HEK293 (cell line): Measurements from ENCODE around the gene DNTTIP2.

ENCODE experiments used
- GLIS2 ChIP-seq: fragments of 450-650 bp; formaldehyde crosslinking; IDR thresholded peaks from 2 replicates; pipeline ENCODE4 v1.5.1; 2016; ENCODE audit warnings: missing biosample characterization, missing genetic modification characterization
- HOXC10 ChIP-seq: sonication (generic); formaldehyde crosslinking; IDR thresholded peaks from 2 replicates; pipeline ENCODE4 v1.8.1; 2023; ENCODE audit warnings: mild to moderate bottlenecking, missing genetic modification reagents
- KLF8 ChIP-seq: fragments of 450-650 bp; formaldehyde crosslinking; IDR thresholded peaks from 2 replicates; pipeline ENCODE4 v1.5.1; 2016; ENCODE audit warnings: missing biosample characterization, missing genetic modification characterization
- PATZ1 ChIP-seq: fragments of 450-650 bp; formaldehyde crosslinking; IDR thresholded peaks from 2 replicates; pipeline ENCODE4 v1.5.1; 2016; ENCODE audit warnings: missing biosample characterization, missing genetic modification characterization
- PRDM1 ChIP-seq: fragments of 450-650 bp; formaldehyde crosslinking; IDR thresholded peaks from 2 replicates; pipeline ENCODE4; 2016; ENCODE audit warnings: missing biosample characterization, missing genetic modification characterization
- RBAK ChIP-seq: fragments of 450-650 bp; formaldehyde crosslinking; IDR thresholded peaks from 2 replicates; pipeline ENCODE4 v1.5.1; 2016; ENCODE audit warnings: missing biosample characterization, missing genetic modification characterization
- ZBTB20 ChIP-seq: fragments of 450-650 bp; formaldehyde crosslinking; IDR thresholded peaks from 2 replicates; pipeline ENCODE4 v1.5.1; 2016; ENCODE audit warnings: missing biosample characterization, missing genetic modification characterization
- ZBTB8A ChIP-seq: fragments of 450-650 bp; formaldehyde crosslinking; IDR thresholded peaks from 2 replicates; pipeline ENCODE4 v1.5.1; 2016; ENCODE audit warnings: missing biosample characterization, missing genetic modification characterization
- ZFP41 ChIP-seq: fragments of 450-650 bp; formaldehyde crosslinking; IDR thresholded peaks from 2 replicates; pipeline ENCODE4 v1.5.1; 2016; ENCODE audit warnings: missing biosample characterization, missing genetic modification characterization, borderline replicate concordance
- ZNF112 ChIP-seq: fragments of 450-650 bp; formaldehyde crosslinking; IDR thresholded peaks from 2 replicates; pipeline ENCODE4 v1.5.0; 2017; ENCODE audit warnings: missing biosample characterization, missing genetic modification characterization
- ZNF140 ChIP-seq: fragments of 450-650 bp; formaldehyde crosslinking; IDR thresholded peaks from 2 replicates; pipeline ENCODE4 v1.5.1; 2016; ENCODE audit warnings: missing biosample characterization, missing genetic modification characterization
- ZNF16 ChIP-seq: fragments of 450-650 bp; formaldehyde crosslinking; IDR thresholded peaks from 2 replicates; pipeline ENCODE4 v1.5.1; 2016; ENCODE audit warnings: low read depth, missing biosample characterization, missing genetic modification characterization
- ZNF2 ChIP-seq: fragments of 450-650 bp; formaldehyde crosslinking; IDR thresholded peaks from 2 replicates; pipeline ENCODE4 v1.5.1; 2016; ENCODE audit warnings: missing biosample characterization, missing genetic modification characterization
- ZNF24 ChIP-seq: fragments of 450-650 bp; formaldehyde crosslinking; IDR thresholded peaks from 2 replicates; pipeline ENCODE4 v1.5.1; 2016; ENCODE audit warnings: missing biosample characterization, missing genetic modification characterization
- ZNF473 ChIP-seq: fragments of 450-650 bp; formaldehyde crosslinking; IDR thresholded peaks from 2 replicates; pipeline ENCODE4 v1.5.1; 2017; ENCODE audit warnings: missing biosample characterization, missing genetic modification characterization
- ZNF518A ChIP-seq: fragments of 450-650 bp; formaldehyde crosslinking; conservative IDR thresholded peaks from 2 replicates; pipeline ENCODE4 v1.5.1; 2016; ENCODE audit warnings: low read depth, missing biosample characterization, missing genetic modification characterization
- ZNF560 ChIP-seq: fragments of 450-650 bp; formaldehyde crosslinking; IDR thresholded peaks from 2 replicates; pipeline ENCODE4 v1.5.1; 2017; ENCODE audit warnings: missing biosample characterization, missing genetic modification characterization, borderline replicate concordance
- ZNF596 ChIP-seq: fragments of 450-650 bp; IDR thresholded peaks from 2 replicates; pipeline ENCODE4 v1.5.0; 2018; ENCODE audit warnings: missing biosample characterization, mild to moderate bottlenecking, missing genetic modification characterization, moderate library complexity
- ZNF768 ChIP-seq: fragments of 450-650 bp; formaldehyde crosslinking; IDR thresholded peaks from 2 replicates; pipeline ENCODE4 v1.5.1; 2018; ENCODE audit warnings: missing biosample characterization, mild to moderate bottlenecking, missing genetic modification characterization
- ZXDB ChIP-seq: fragments of 450-650 bp; formaldehyde crosslinking; IDR thresholded peaks from 2 replicates; pipeline ENCODE4 v1.5.1; 2016; ENCODE audit warnings: missing biosample characterization, missing genetic modification characterization
- TF ChIP-seq, protein P1 (sequence below): fragments of 450-650 bp; formaldehyde crosslinking; IDR thresholded peaks from 2 replicates; pipeline ENCODE4 v1.5.1; 2016; ENCODE audit warnings: missing biosample characterization, missing genetic modification characterization
- TF ChIP-seq, protein P2 (sequence below): IDR thresholded peaks from 2 replicates; pipeline ENCODE4 v1.6.1; 2011; ENCODE audit warnings: mild to moderate bottlenecking, low read depth, low read length, borderline replicate concordance
- TF ChIP-seq, protein P3 (sequence below): fragments of 450-650 bp; formaldehyde crosslinking; IDR thresholded peaks from 2 replicates; pipeline ENCODE4 v1.5.1; 2016; ENCODE audit warnings: missing biosample characterization, missing genetic modification characterization
- TF ChIP-seq, protein P4 (sequence below): fragments of 450-650 bp; formaldehyde crosslinking; IDR thresholded peaks from 2 replicates; pipeline ENCODE4 v1.5.1; 2016; ENCODE audit warnings: missing biosample characterization, missing genetic modification characterization

The DNTTIP2 gene

DNA sequence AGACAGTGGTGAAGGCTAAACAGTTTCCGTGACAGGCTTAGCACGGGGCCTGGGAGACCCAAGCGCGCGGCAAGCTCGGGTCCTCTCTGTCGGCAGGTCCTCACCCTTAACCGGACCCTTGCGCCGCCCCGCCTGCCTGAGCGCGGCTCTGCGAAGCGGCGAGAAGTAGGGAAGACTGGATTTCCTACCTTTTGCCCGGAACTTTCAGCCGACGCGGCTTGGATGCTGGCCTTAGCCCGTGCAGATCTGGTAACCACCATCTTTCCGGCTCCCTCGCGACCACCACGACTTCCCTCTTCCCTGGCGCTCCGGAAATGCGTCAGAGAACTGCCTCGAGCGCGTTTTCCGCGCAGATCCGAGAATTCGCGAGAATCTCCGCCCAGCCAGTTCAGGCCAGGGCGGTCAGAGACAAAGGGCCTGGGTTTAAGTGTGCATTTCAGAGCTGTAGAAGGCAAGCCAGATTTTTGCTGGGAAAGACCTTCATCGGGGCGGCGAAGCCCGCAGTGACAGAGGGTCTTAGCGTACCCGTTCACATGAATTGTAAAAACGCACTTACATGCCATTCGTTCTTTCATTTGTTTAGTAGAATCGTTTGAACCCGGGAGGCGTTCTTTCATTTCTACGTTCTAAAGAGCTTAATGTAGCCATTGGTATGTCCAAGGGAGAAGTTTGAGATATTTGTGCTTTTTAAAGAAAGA, at the start of gene DNTTIP2 (continued):
- TF ChIP-seq, protein P1, sequence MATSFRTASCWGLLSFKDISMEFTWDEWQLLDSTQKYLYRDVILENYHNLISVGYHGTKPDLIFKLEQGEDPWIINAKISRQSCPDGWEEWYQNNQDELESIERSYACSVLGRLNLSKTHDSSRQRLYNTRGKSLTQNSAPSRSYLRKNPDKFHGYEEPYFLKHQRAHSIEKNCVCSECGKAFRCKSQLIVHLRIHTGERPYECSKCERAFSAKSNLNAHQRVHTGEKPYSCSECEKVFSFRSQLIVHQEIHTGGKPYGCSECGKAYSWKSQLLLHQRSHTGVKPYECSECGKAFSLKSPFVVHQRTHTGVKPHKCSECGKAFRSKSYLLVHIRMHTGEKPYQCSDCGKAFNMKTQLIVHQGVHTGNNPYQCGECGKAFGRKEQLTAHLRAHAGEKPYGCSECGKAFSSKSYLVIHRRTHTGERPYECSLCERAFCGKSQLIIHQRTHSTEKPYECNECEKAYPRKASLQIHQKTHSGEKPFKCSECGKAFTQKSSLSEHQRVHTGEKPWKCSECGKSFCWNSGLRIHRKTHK (tag by site-specific recombination), result no peak
- TF ChIP-seq GLIS2 (tag by site-specific recombination) (0 out of 2 replicates have a peak, but pooled peaks have one; percentile 1), ZNF473 (tag by site-specific recombination) (no peak), RBAK (tag by site-specific recombination) (no peak), ZNF140 (tag by site-specific recombination) (no peak), ZNF596 (no peak), HOXC10 (CRISPR knock-in tag) (no peak), ZNF2 (tag by site-specific recombination) (peak; percentile 62; the same call in 1 of the 2 replicates), KLF8 (tag by site-specific recombination) (peak; percentile 84), ZNF768 (tag by site-specific recombination) (no peak), ZFP41 (tag by site-specific recombination) (no peak), ZNF16 (tag by site-specific recombination) (no peak), ZBTB20 (tag by site-specific recombination) (peak; percentile 70; the same call in 1 of the 2 replicates), ZBTB8A (tag by site-specific recombination) (peak; percentile 34; the same call in 1 of the 2 replicates), ZXDB (peak; percentile 92), ZNF112 (tag by site-specific recombination) (no peak), ZNF560 (tag by site-specific recombination) (no peak), ZNF518A (tag by site-specific recombination) (peak; percentile 94), ZNF24 (tag by site-specific recombination) (peak; percentile 45; the same call in 1 of the 2 replicates), PATZ1 (tag by site-specific recombination) (no peak), PRDM1 (tag by site-specific recombination) (no peak)
- TF ChIP-seq, protein P2, sequence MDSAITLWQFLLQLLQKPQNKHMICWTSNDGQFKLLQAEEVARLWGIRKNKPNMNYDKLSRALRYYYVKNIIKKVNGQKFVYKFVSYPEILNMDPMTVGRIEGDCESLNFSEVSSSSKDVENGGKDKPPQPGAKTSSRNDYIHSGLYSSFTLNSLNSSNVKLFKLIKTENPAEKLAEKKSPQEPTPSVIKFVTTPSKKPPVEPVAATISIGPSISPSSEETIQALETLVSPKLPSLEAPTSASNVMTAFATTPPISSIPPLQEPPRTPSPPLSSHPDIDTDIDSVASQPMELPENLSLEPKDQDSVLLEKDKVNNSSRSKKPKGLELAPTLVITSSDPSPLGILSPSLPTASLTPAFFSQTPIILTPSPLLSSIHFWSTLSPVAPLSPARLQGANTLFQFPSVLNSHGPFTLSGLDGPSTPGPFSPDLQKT, result no peak
- TF ChIP-seq, protein P3, sequence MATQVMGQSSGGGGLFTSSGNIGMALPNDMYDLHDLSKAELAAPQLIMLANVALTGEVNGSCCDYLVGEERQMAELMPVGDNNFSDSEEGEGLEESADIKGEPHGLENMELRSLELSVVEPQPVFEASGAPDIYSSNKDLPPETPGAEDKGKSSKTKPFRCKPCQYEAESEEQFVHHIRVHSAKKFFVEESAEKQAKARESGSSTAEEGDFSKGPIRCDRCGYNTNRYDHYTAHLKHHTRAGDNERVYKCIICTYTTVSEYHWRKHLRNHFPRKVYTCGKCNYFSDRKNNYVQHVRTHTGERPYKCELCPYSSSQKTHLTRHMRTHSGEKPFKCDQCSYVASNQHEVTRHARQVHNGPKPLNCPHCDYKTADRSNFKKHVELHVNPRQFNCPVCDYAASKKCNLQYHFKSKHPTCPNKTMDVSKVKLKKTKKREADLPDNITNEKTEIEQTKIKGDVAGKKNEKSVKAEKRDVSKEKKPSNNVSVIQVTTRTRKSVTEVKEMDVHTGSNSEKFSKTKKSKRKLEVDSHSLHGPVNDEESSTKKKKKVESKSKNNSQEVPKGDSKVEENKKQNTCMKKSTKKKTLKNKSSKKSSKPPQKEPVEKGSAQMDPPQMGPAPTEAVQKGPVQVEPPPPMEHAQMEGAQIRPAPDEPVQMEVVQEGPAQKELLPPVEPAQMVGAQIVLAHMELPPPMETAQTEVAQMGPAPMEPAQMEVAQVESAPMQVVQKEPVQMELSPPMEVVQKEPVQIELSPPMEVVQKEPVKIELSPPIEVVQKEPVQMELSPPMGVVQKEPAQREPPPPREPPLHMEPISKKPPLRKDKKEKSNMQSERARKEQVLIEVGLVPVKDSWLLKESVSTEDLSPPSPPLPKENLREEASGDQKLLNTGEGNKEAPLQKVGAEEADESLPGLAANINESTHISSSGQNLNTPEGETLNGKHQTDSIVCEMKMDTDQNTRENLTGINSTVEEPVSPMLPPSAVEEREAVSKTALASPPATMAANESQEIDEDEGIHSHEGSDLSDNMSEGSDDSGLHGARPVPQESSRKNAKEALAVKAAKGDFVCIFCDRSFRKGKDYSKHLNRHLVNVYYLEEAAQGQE, result no peak
- TF ChIP-seq, protein P4, sequence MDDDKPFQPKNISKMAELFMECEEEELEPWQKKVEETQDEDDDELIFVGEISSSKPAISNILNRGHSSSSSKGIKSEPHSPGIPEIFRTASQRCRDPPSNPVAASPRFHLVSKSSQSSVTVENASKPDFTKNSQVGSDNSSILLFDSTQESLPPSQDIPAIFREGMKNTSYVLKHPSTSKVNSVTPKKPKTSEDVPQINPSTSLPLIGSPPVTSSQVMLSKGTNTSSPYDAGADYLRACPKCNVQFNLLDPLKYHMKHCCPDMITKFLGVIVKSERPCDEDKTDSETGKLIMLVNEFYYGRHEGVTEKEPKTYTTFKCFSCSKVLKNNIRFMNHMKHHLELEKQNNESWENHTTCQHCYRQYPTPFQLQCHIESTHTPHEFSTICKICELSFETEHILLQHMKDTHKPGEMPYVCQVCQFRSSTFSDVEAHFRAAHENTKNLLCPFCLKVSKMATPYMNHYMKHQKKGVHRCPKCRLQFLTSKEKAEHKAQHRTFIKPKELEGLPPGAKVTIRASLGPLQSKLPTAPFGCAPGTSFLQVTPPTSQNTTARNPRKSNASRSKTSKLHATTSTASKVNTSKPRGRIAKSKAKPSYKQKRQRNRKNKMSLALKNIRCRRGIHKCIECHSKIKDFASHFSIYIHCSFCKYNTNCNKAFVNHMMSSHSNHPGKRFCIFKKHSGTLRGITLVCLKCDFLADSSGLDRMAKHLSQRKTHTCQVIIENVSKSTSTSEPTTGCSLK (tag by site-specific recombination), result no peak
